SU-DHL-6 (cell line): Measurements from ENCODE around the gene EXOC3L1.

Experiments used
- H2AFZ ChIP-seq: fragments of 200-600 bp; sonication (generic); 2 replicates; pipeline ENCODE4 v1.6.1; 2014; ENCODE audit warnings: low read depth, mild to moderate bottlenecking, moderate library complexity, mixed read lengths, antibody characterized with exemption, low read length; ENCODE audit not compliant: severe bottlenecking
- H3F3A ChIP-seq: fragments of 200-600 bp; shearing (Covaris generic); 2 replicates; pipeline ENCODE4 v1.6.0; 2016; ENCODE audit warnings: antibody characterized with exemption, mild to moderate bottlenecking; ENCODE audit not compliant: insufficient read depth
- H3K27ac ChIP-seq: fragments of 200-600 bp; sonication (generic); 2 replicates; pipeline ENCODE4 v1.5.1; 2016; ENCODE audit warnings: low read depth, mild to moderate bottlenecking, low read length, moderate library complexity, mixed read lengths
- H3K27me3 ChIP-seq: fragments of 200-600 bp; sonication (generic), shearing (Covaris generic); 2 replicates; pipeline ENCODE4 v1.6.0; 2014; ENCODE audit warnings: mild to moderate bottlenecking, low read length
- H3K36me3 ChIP-seq: fragments of 200-600 bp; sonication (generic); 2 replicates; pipeline ENCODE4 v1.6.1; 2014; ENCODE audit warnings: mild to moderate bottlenecking, low read length, mixed read lengths
- H3K4me2 ChIP-seq: fragments of 300-600, 200-600 bp; shearing (Covaris generic), sonication (generic); 2 replicates; pipeline ENCODE4 v1.6.0; 2014; ENCODE audit warnings: low read length, low read depth, mild to moderate bottlenecking; ENCODE audit not compliant: poor library complexity, severe bottlenecking
- H3K4me3 ChIP-seq: fragments of 200-600 bp; sonication (generic); 2 replicates; pipeline ENCODE4 v1.5.1; 2014; ENCODE audit warnings: antibody characterized with exemption, low read length, mild to moderate bottlenecking, mixed read lengths; ENCODE audit not compliant: insufficient read depth, poor library complexity, severe bottlenecking
- H3K79me2 ChIP-seq: fragments of 200-600 bp; sonication (generic); 2 replicates; pipeline ENCODE4 v1.6.1; 2014; ENCODE audit warnings: mild to moderate bottlenecking, low read length, moderate library complexity; ENCODE audit not compliant: insufficient read depth
- H3K9ac ChIP-seq: fragments of 200-600 bp; sonication (generic); 2 replicates; pipeline ENCODE4 v1.7.0; 2014; ENCODE audit warnings: mild to moderate bottlenecking, low read length
- H3K9me2 ChIP-seq: fragments of 200-600 bp; sonication (generic); replicated peaks from 2 replicates; pipeline ENCODE4 v1.6.1; 2014; ENCODE audit warnings: low read length; ENCODE audit not compliant: insufficient read depth
- H3K9me3 ChIP-seq: fragments of 200-600 bp; sonication (generic); 2 replicates; pipeline ENCODE4 v1.6.1; 2014; ENCODE audit warnings: low read length, mixed read lengths; ENCODE audit not compliant: insufficient read depth
- H4K20me1 ChIP-seq: fragments of 200-600 bp; sonication (generic); 2 replicates; pipeline ENCODE4 v1.6.1; 2014; ENCODE audit warnings: low read depth, mild to moderate bottlenecking, antibody characterized with exemption, low read length, moderate library complexity, mixed read lengths
- CTCF ChIP-seq: fragments of 200-600 bp; sonication (generic); IDR thresholded peaks from one replicate; pipeline ENCODE4 v1.5.1; 2017; ENCODE audit warnings: antibody characterized with exemption, mild to moderate bottlenecking, low read length, moderate library complexity; ENCODE audit not compliant: insufficient read depth, poor library complexity, severe bottlenecking
- EZH2phosphoT487 ChIP-seq: fragments of 200-600 bp; sonication (generic), shearing (Covaris generic); conservative IDR thresholded peaks from 2 replicates; pipeline ENCODE4 v1.6.1; 2018; ENCODE audit warnings: mild to moderate bottlenecking, antibody characterized with exemption, low read length, moderate library complexity, mixed read lengths

Gene EXOC3L1

GRCh38 chr16:67210069-67210937 lies 20.4 kb upstream of the EXOC3L1 start:
- no peaks in the 10 kb centered on the region for H3K9me3 ChIP-seq
- no peak overlapping the region for H3K4me3 ChIP-seq
- TF ChIP-seq EZH2phosphoT487 (no peak), CTCF (no peak)
- H3K9me2 ChIP-seq = no peaks in the 10 kb centered on the region
- H4K20me1 ChIP-seq = no peaks in the 10 kb centered on the region
- no peak overlapping the region for H2AFZ ChIP-seq
- H3K9ac ChIP-seq = no peak overlapping the region
- H3K79me2 ChIP-seq = no peaks in the 10 kb centered on the region
- H3K27ac ChIP-seq = no peak overlapping the region
- H3F3A ChIP-seq = no peaks in the 10 kb centered on the region
- no peaks in the 10 kb centered on the region for H3K36me3 ChIP-seq
- no peaks in the 10 kb centered on the region for H3K27me3 ChIP-seq
- H3K4me2 ChIP-seq = no peak overlapping the region

- Histone ChIP-seq H3K9me3 (no peaks in the 10 kb centered on the region), H4K20me1 (no peaks in the 10 kb centered on the region), H3F3A (no peaks in the 10 kb centered on the region), H3K9me2 (no peaks in the 10 kb centered on the region), H2AFZ (no peak overlapping the region), H3K4me3 (no peak overlapping the region), H3K79me2 (no peaks in the 10 kb centered on the region), H3K27ac (no peak overlapping the region), H3K9ac (no peak overlapping the region), H3K4me2 (no peak overlapping the region), H3K36me3 (no peaks in the 10 kb centered on the region), H3K27me3 (no peaks in the 10 kb centered on the region)
- TF ChIP-seq EZH2phosphoT487 (no peak), CTCF (no peak)
Measured at GRCh38 chr16:67209565-67209964, 19.6 kb upstream of the EXOC3L1 start.

- Histone ChIP-seq H3K9me3 (no peaks in the 10 kb centered on the region), H3K4me2 (no peak overlapping the region), H3K27me3 (no peaks in the 10 kb centered on the region), H2AFZ (no peak overlapping the region), H3K79me2 (no peaks in the 10 kb centered on the region), H3K9ac (no peak overlapping the region), H3K27ac (no peak overlapping the region), H3K36me3 (no peaks in the 10 kb centered on the region), H3K9me2 (no peaks in the 10 kb centered on the region), H3K4me3 (no peak overlapping the region), H4K20me1 (no peaks in the 10 kb centered on the region), H3F3A (no peaks in the 10 kb centered on the region)
- TF ChIP-seq EZH2phosphoT487 = no peak
- TF ChIP-seq CTCF = no peak
Measured at GRCh38 chr16:67208154-67208896, 18.4 kb upstream of the EXOC3L1 start.
